Measurements from ENCODE around the gene KRTAP3-3.

- TF ChIP-seq CTCF (IDR thresholded peaks at IDR 0.05 in 8 of 11, conservative IDR thresholded peaks at IDR 0.05 in 3 of 11) (no peak), POLR2AphosphoS5 (IDR thresholded peaks at IDR 0.05) (no peak)
Measured at GRCh38 chr17:40952154-40952553, 41.8 kb downstream of the KRTAP3-3 start.

All from spleen (tissue), 7 donors.